NCI-H1092 (cell line): Measurements from ENCODE around the gene COL4A2.

ENCODE experiments used
- DNase-seq: peaks from one replicate; lab custom pipeline; 2025; lab: John Stamatoyannopoulos, UW

Gene COL4A2

GRCh38 chr13:110290826-110291225 lies 16.3 kb upstream of the COL4A2 start:
- DNase-seq = no peak

GRCh38 chr13:110291286-110291685 lies 15.8 kb upstream of the COL4A2 start:
- DNase-seq = no peak

GRCh38 chr13:110293037-110293436 lies 14.0 kb upstream of the COL4A2 start:
- DNase-seq = no peak

GRCh38 chr13:110293649-110294048 lies 13.4 kb upstream of the COL4A2 start:
- no peak for DNase-seq

- DNase-seq = no peak
Measured at GRCh38 chr13:110294146-110294545, 12.9 kb upstream of the COL4A2 start.

- no peak for DNase-seq
Measured at GRCh38 chr13:110294622-110295021, 12.5 kb upstream of the COL4A2 start.

- no peak for DNase-seq
Measured at GRCh38 chr13:110297011-110297410, 10.1 kb upstream of the COL4A2 start.

- DNase-seq = no peak
Measured at GRCh38 chr13:110297766-110298504, 9.1 kb upstream of the COL4A2 start.

- no peak for DNase-seq
Measured at GRCh38 chr13:110298505-110299282, 8.4 kb upstream of the COL4A2 start.

- DNase-seq = no peak
Measured at GRCh38 chr13:110299283-110299840, 7.7 kb upstream of the COL4A2 start.

- DNase-seq = no peak
Measured at GRCh38 chr13:110300090-110300815, 6.8 kb upstream of the COL4A2 start.

- no peak for DNase-seq
Measured at GRCh38 chr13:110301083-110301482, 6.0 kb upstream of the COL4A2 start.

- no peak for DNase-seq
Measured at GRCh38 chr13:110301606-110302553, 5.2 kb upstream of the COL4A2 start.

- DNase-seq = no peak
Measured at GRCh38 chr13:110302997-110303396, 4.1 kb upstream of the COL4A2 start.

- no peak for DNase-seq
Measured at GRCh38 chr13:110303644-110304043, 3.4 kb upstream of the COL4A2 start.

- no peak for DNase-seq
Measured at GRCh38 chr13:110304256-110304655, 2.8 kb upstream of the COL4A2 start.

GRCh38 chr13:110305001-110305400 lies 2.1 kb upstream of the COL4A2 start:
- DNase-seq = no peak

GRCh38 chr13:110305544-110305943 lies 1.5 kb upstream of the COL4A2 start:
- DNase-seq = no peak

- DNase-seq = no peak
Measured at GRCh38 chr13:110305949-110306339, 1.1 kb upstream of the COL4A2 start.

GRCh38 chr13:110306340-110306959 lies 634 bp upstream of the COL4A2 start:
- no peak for DNase-seq
